HEK293 (cell line): ENCODE data around the gene EBF3.

ENCODE experiments used
- CTCF ChIA-PET: fragments of 350-600 bp; formaldehyde crosslinking; extraction: SDS; loops from one replicate; lab custom pipeline; 2021; ENCODE audit warnings: antibody characterized with exemption; lab: Yijun Ruan, JAX
- POLR2A ChIA-PET: fragments of 300-600 bp; formaldehyde crosslinking; extraction: SDS; loops from one replicate; lab custom pipeline; 2020; ENCODE audit warnings: antibody characterized with exemption, inconsistent platforms; lab: Yijun Ruan, JAX
- H3K27ac ChIP-seq: fragments of 200-500 bp; sonication (Bioruptor generic); 2 replicates; pipeline ENCODE4 v1.5.1; 2014; ENCODE audit warnings: low read depth, low read length, control low read depth, inconsistent platforms; ENCODE audit errors: extremely low read depth
- H3K36me3 ChIP-seq, 2 experiments: fragments of 200-500 bp in 1 of 2; sonication (Bioruptor generic) in 1 of 2; 1 replicate in 1 of 2; 2 replicates in 1 of 2; pipeline ENCODE4 v1.5.1; 2014 to 2017; ENCODE audit warnings: inconsistent platforms in 2 of 2, low read length in 2 of 2; ENCODE audit not compliant: control insufficient read depth in 2 of 2, insufficient read depth in 1 of 2
- H3K4me1 ChIP-seq: fragments of 200-500 bp; sonication (Bioruptor generic); 2 replicates; pipeline ENCODE4 v1.5.1; 2014; ENCODE audit warnings: mild to moderate bottlenecking, low read length, inconsistent platforms; ENCODE audit not compliant: control insufficient read depth, insufficient read depth
- H3K4me3 ChIP-seq: 2 replicates; pipeline ENCODE4 v1.5.1; 2011; ENCODE audit warnings: low read depth, mild to moderate bottlenecking, control low read depth, low read length, moderate library complexity
- H3K9me3 ChIP-seq: fragments of 200-500 bp; sonication (Bioruptor generic); 2 replicates; pipeline ENCODE4 v1.5.1; 2014; ENCODE audit warnings: low read depth, low read length, inconsistent platforms; ENCODE audit not compliant: control insufficient read depth, insufficient read depth
- EGR2 ChIP-seq: fragments of 450-650 bp; formaldehyde crosslinking; IDR thresholded peaks from 2 replicates; pipeline ENCODE4 v1.5.1; 2016; ENCODE audit warnings: low read depth, missing biosample characterization, missing genetic modification characterization
- GLIS1 ChIP-seq: fragments of 450-650 bp; formaldehyde crosslinking; IDR thresholded peaks from 2 replicates; pipeline ENCODE4 v1.5.1; 2016; ENCODE audit warnings: missing biosample characterization, missing genetic modification characterization
- HOXD13 ChIP-seq: sonication (generic); formaldehyde crosslinking; IDR thresholded peaks from 2 replicates; pipeline ENCODE4 v1.8.0; 2022; ENCODE audit warnings: missing genetic modification reagents, borderline replicate concordance
- OVOL3 ChIP-seq: fragments of 450-650 bp; formaldehyde crosslinking; IDR thresholded peaks from 2 replicates; pipeline ENCODE4 v1.5.1; 2016; ENCODE audit warnings: missing biosample characterization, missing genetic modification characterization
- TCF7L2 ChIP-seq: IDR thresholded peaks from 2 replicates; pipeline ENCODE4 v1.6.1; 2011; ENCODE audit warnings: low read depth, mild to moderate bottlenecking, inconsistent platforms, low read length, moderate library complexity, borderline replicate concordance
- ZBTB11 ChIP-seq: fragments of 450-650 bp; formaldehyde crosslinking; conservative IDR thresholded peaks from 2 replicates; pipeline ENCODE4 v1.5.1; 2016; ENCODE audit warnings: low read depth, missing biosample characterization, missing genetic modification characterization
- ZBTB21 ChIP-seq: fragments of 450-650 bp; formaldehyde crosslinking; IDR thresholded peaks from 2 replicates; pipeline ENCODE4 v1.5.1; 2017; ENCODE audit warnings: missing biosample characterization, missing genetic modification characterization
- ZFHX2 ChIP-seq: fragments of 450-650 bp; formaldehyde crosslinking; conservative IDR thresholded peaks from 2 replicates; pipeline ENCODE4 v1.5.1; 2016; ENCODE audit warnings: missing biosample characterization, missing genetic modification characterization
- ZIC2 ChIP-seq: fragments of 450-650 bp; formaldehyde crosslinking; IDR thresholded peaks from 2 replicates; pipeline ENCODE4 v1.5.1; 2016; ENCODE audit warnings: missing biosample characterization, missing genetic modification characterization
- ZNF121 ChIP-seq: fragments of 450-650 bp; formaldehyde crosslinking; IDR thresholded peaks from 2 replicates; pipeline ENCODE4 v1.5.1; 2016; ENCODE audit warnings: missing biosample characterization, missing genetic modification characterization
- ZNF132 ChIP-seq: fragments of 450-650 bp; formaldehyde crosslinking; IDR thresholded peaks from 2 replicates; pipeline ENCODE4 v1.5.1; 2017; ENCODE audit warnings: missing biosample characterization, missing genetic modification characterization, borderline replicate concordance
- ZNF155 ChIP-seq: fragments of 450-650 bp; formaldehyde crosslinking; IDR thresholded peaks from 2 replicates; pipeline ENCODE4 v1.5.1; 2016; ENCODE audit warnings: missing biosample characterization, missing genetic modification characterization
- ZNF184 ChIP-seq: fragments of 450-650 bp; IDR thresholded peaks from 2 replicates; pipeline ENCODE4 v1.5.1; 2018; ENCODE audit warnings: missing biosample characterization, mild to moderate bottlenecking, missing genetic modification characterization
- ZNF2 ChIP-seq: fragments of 450-650 bp; formaldehyde crosslinking; IDR thresholded peaks from 2 replicates; pipeline ENCODE4 v1.5.1; 2016; ENCODE audit warnings: missing biosample characterization, missing genetic modification characterization
- ZNF202 ChIP-seq: fragments of 450-650 bp; formaldehyde crosslinking; IDR thresholded peaks from 2 replicates; pipeline ENCODE4 v1.5.1; 2016; ENCODE audit warnings: missing biosample characterization, missing genetic modification characterization, borderline replicate concordance
- ZNF239 ChIP-seq: fragments of 450-650 bp; formaldehyde crosslinking; IDR thresholded peaks from 2 replicates; pipeline ENCODE4 v1.5.1; 2016; ENCODE audit warnings: missing biosample characterization, missing genetic modification characterization
- ZNF324 ChIP-seq: fragments of 450-650 bp; formaldehyde crosslinking; IDR thresholded peaks from 2 replicates; pipeline ENCODE4 v1.5.1; 2016; ENCODE audit warnings: missing biosample characterization, missing genetic modification characterization
- ZNF501 ChIP-seq: fragments of 450-650 bp; formaldehyde crosslinking; IDR thresholded peaks from 2 replicates; pipeline ENCODE4 v1.5.1; 2016; ENCODE audit warnings: missing biosample characterization, missing genetic modification characterization
- ZNF510 ChIP-seq: fragments of 450-650 bp; formaldehyde crosslinking; IDR thresholded peaks from 2 replicates; pipeline ENCODE4 v1.5.1; 2018; ENCODE audit warnings: mild to moderate bottlenecking, missing genetic modification characterization, missing biosample characterization; ENCODE audit not compliant: insufficient replicate concordance
- ZNF518A ChIP-seq: fragments of 450-650 bp; formaldehyde crosslinking; conservative IDR thresholded peaks from 2 replicates; pipeline ENCODE4 v1.5.1; 2016; ENCODE audit warnings: low read depth, missing biosample characterization, missing genetic modification characterization
- ZNF621 ChIP-seq: fragments of 450-650 bp; formaldehyde crosslinking; IDR thresholded peaks from 2 replicates; pipeline ENCODE4 v1.5.1; 2017; ENCODE audit warnings: missing biosample characterization, missing genetic modification characterization
- ZNF629 ChIP-seq: fragments of 450-650 bp; formaldehyde crosslinking; IDR thresholded peaks from 2 replicates; pipeline ENCODE4 v1.5.1; 2017; ENCODE audit warnings: missing biosample characterization, missing genetic modification characterization
- ZNF639 ChIP-seq: fragments of 450-650 bp; formaldehyde crosslinking; IDR thresholded peaks from 2 replicates; pipeline ENCODE4 v1.5.1; 2016; ENCODE audit warnings: missing biosample characterization, missing genetic modification characterization
- ZNF654 ChIP-seq: fragments of 450-650 bp; formaldehyde crosslinking; IDR thresholded peaks from 2 replicates; pipeline ENCODE4 v1.5.1; 2016; ENCODE audit warnings: low read depth, missing biosample characterization, missing genetic modification characterization
- ZNF701 ChIP-seq: fragments of 450-650 bp; formaldehyde crosslinking; IDR thresholded peaks from 2 replicates; pipeline ENCODE4 v1.5.1; 2016; ENCODE audit warnings: missing biosample characterization, missing genetic modification characterization
- ZNF843 ChIP-seq: fragments of 450-650 bp; formaldehyde crosslinking; IDR thresholded peaks from 2 replicates; pipeline ENCODE4 v1.5.1; 2016; ENCODE audit warnings: missing biosample characterization, missing genetic modification characterization

EBF3 gene

DNA sequence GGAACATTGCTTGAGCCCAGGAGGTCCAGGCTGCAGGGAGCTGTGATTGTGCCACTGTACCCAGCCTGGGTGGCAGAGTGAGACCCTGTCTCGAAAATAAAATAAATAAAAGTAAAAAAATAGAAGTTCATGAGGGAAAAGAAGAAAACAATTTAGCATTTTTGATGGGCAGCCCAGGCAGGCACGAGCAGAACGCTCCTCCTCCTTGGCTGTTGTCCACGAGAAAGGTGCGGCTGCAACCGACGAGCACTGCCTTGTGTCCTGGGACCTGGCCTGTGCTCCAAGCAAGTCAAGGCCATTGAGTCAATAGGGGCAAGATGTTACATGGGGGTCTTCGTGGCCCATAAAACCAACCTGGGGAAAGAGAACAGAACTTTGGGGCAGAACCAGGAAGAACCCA is 25.6 kb downstream of the EBF3 start (continued):
- TF ChIP-seq ZBTB11: no peak
- no peak for TF ChIP-seq ZNF621 (tag by site-specific recombination)
- no peak for TF ChIP-seq ZNF629 (tag by site-specific recombination)
- no peak for TF ChIP-seq ZNF202 (tag by site-specific recombination)

DNA sequence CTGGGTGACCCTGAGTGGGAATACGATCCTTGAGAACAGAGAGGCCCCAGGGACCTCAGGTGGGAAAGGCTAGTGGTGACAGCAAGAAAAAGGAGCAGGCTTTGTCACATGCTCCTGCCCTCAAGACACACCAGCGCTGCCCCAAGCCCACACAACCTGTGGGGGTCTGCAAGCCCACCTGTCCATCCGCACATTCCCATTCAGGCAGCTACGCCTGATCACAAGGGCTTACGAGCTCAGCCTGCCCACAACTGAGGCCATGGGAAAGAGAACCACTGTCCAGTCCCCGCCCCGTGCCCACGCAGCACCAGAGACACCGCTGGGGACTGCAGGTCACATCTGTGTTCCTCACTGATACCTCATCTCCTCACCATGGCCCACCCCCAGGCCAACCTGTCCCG is 26.7 kb downstream of the EBF3 start:
- no peak overlapping the region for H3K27ac ChIP-seq
- TF ChIP-seq ZNF639 (no peak), ZNF324 (no peak), OVOL3 (no peak), ZNF654 (tag by site-specific recombination) (no peak), ZNF132 (tag by site-specific recombination) (no peak), ZNF510 (tag by site-specific recombination) (no peak), ZBTB21 (tag by site-specific recombination) (no peak), ZNF501 (tag by site-specific recombination) (no peak), EGR2 (tag by site-specific recombination) (no peak), ZNF155 (tag by site-specific recombination) (no peak)
- H3K36me3 ChIP-seq: no peaks in the 10 kb centered on the region; a peak in 1 of 3 replicates
- no peaks in the 10 kb centered on the region for H3K4me1 ChIP-seq
- no peak overlapping the region for H3K4me3 ChIP-seq
- ChIA-PET CTCF (no interaction called here), POLR2A (interaction anchor here (0.6 kb wide), 1 partner anchor 11 kb away, joined by 11 read pairs; no protein-coding TSS in a partner anchor)
- H3K9me3 ChIP-seq: no peaks in the 10 kb centered on the region

- ChIA-PET POLR2A (no interaction called here), CTCF (interaction anchor here (0.7 kb wide), 1 partner anchor 191 kb away, joined by 3 read pairs; no protein-coding TSS in a partner anchor)
- Histone ChIP-seq H3K9me3 (no peaks in the 10 kb centered on the region), H3K4me3 (no peak overlapping the region), H3K4me1 (no peaks in the 10 kb centered on the region), H3K36me3 (no peaks in the 10 kb centered on the region; a peak in 1 of 3 replicates), H3K27ac (no peak overlapping the region)
- no peak for TF ChIP-seq ZNF621 (tag by site-specific recombination)
- TF ChIP-seq HOXD13: no peak
- TF ChIP-seq ZIC2 (tag by site-specific recombination): no peak
- no peak for TF ChIP-seq ZNF843 (tag by site-specific recombination)
- no peak for TF ChIP-seq ZFHX2 (tag by site-specific recombination)
- no peak for TF ChIP-seq ZNF239 (tag by site-specific recombination)
- TF ChIP-seq ZNF2 (tag by site-specific recombination): no peak
- no peak for TF ChIP-seq GLIS1 (tag by site-specific recombination)
- TF ChIP-seq ZNF518A (tag by site-specific recombination): no peak
- no peak for TF ChIP-seq ZNF184 (tag by site-specific recombination)
- no peak for TF ChIP-seq TCF7L2
- no peak for TF ChIP-seq ZNF121
- TF ChIP-seq ZNF701: no peak
These were observed 27.2 kb downstream of the EBF3 start for GRCh38 chr10:129936923-129937300.
